Glomerular visceral epithelial cell (primary cell): Measurements from ENCODE around the gene PEAR1.

Experiments used
- DNase-seq: peaks from one replicate; pipeline ENCODE4 v3.0.0-alpha.2; 2016; ENCODE audit errors: extremely low spot score

PEAR1 gene

DNA sequence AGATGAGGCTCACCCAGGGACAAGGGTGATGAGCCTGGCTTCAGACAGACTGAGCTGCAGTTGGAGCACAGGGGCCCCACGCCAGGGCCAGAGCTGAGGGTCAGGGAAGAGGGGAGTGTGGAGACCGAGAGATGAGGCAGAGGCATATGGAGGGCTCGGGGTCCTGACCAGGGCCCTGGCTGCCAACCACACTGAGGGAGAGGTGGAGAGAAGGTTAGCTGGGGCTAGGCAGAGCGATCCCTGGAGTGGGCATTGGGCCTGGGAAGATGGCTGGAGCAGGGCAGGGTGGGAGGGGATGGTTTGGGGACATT lies 8.0 kb downstream of the PEAR1 start:
- no peak for DNase-seq

DNA sequence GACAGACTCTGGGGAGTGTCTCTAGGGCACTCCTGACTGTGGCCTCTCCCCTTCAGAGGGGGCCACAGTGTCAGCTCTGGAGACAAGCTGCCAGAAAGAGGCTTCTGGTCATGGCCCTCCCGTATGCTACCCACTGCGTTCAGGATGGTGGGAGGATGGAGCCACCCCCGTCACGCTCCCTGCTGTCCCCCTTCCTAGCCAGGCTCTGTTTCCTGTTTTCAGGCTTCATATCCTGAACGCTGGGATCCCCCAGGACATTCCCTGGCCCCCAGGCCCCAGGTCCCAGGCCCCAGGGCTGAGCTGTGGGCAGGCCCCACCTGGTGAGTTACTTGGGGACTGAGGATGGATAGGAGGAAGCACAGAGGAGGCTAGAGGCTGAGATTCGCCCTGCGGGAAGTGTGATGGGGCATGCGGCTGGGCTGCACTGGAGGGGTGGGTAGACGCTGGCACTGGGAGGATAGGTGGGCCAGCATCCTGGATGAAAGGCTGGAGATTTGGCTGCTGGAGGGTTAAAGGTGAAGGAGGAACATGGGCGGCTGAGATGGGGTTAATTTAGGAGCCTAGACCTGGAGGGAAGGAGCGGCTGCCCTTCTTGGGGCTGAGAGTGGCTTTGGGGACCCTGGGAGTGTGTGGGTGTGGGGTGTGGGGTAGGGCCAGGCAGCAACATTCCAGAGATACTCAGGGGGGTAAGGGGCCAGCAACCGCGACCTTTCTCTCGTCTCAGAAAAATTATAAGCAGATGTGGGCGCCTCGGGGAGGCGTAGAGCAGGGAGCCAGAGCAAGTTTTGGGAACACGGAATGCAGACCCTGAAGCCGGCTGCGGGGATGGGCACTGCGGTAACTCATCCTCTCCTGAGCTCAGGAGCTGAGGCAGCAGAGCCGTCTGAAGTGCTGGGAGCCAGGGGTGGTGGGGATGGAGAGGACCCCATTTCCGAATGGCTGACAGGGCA lies 8.7 kb downstream of the PEAR1 start:
- no peak for DNase-seq

DNA sequence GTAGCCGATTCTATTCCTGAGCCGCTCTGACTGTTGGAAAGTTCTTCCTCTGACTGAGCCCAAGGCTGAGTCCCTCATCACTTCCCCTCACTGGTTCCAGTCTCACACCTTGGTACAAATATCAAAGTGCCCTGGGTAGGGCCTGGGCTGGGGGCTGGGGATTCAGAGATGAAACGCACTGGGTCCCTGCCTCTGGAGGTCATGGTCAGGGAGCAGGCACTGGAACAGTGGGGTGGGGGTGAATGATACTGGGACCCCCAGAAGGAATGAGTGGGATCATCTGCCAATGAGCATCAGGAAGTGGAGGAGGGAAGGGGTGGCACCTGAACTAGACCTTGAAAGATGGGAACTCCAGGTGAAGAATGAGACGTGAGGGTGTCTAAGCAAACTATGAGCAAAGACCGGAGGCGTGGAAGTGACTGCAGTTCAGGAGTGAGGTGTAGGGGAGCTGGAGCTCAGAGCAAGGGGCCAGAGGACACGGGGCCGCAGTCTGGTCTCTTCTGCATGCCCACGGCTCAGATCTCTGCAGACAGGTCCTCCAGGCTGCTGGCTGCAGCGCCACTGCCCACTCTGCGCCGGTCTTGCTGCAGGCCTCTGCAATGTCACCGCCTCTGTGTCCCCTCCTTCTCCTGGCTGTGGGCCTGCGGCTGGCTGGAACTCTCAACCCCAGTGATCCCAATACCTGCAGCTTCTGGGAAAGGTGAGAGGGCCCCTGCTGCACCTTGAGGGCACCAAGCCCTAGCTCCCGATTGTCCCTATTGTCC lies 10.0 kb downstream of the PEAR1 start:
- no peak for DNase-seq

DNA sequence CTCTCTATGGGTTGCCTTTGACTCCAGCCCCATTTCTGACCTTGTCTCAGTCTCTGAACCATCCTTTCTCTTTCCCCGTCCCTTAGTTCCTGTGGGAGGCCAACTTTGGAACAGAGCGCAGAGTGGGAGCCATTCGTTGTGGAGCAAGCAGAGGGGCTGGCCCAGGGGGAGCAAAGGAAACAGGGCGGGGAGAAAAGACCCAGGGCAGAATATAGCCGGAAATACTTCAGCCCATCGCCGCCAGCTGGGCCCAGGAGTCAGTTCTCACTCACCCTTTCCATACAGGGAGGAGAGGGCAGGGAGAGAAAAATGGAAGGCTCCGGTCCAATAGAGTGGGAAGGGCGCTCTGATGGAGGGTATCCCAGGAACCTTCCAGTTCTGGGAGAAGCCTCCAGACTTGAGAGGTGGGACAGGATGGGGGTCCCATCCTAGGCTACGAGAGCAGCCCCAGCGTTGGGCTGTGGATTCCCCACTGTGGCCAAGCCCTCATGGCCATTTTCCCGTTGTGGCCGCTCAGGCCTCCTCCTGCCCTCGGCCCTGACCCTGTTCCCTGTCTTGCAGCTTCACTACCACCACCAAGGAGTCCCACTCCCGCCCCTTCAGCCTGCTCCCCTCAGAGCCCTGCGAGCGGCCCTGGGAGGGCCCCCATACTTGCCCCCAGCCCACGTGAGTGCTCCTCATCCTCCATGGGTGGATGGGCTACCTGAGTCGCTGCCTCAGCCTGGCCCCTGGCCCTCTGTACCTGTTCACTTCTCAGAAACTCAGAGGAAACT lies 10.9 kb downstream of the PEAR1 start:
- DNase-seq = no peak

DNA sequence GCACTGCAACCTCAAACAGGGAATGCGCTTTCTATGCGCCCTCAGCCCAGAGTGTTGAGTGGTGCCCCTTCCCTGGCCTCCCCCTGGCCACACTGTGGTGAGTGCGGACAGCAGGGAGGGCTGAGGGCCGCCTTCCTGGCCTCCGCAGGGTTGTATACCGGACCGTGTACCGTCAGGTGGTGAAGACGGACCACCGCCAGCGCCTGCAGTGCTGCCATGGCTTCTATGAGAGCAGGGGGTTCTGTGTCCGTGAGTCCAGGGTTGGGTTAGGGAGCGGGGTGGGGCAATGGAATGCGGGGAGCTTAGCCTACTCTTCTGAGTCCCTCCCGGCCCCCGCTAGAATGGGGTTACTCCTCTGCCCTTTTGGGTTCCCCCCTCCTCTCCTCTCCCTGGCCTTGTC lies 11.7 kb downstream of the PEAR1 start:
- no peak for DNase-seq

DNA sequence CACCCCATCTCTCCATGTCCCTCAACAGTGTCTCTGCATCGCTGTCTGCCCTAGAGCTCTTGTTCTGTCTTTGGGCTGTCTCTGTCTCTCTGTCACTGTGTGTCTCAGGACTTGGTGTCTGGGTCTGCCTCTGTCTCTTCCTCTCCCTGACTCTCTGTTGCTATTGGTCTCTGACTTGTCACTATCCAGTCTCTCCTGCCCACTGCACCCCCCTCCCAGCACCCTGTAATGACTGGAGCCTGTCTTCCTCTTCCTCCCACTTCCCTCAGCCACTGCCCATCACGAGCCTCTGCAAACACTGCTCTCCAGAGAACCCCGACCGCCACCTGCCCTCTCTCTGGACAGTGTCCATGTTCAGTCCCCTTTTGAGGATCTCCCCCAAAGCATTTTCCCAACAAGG lies 12.1 kb downstream of the PEAR1 start:
- DNase-seq = no peak

DNA sequence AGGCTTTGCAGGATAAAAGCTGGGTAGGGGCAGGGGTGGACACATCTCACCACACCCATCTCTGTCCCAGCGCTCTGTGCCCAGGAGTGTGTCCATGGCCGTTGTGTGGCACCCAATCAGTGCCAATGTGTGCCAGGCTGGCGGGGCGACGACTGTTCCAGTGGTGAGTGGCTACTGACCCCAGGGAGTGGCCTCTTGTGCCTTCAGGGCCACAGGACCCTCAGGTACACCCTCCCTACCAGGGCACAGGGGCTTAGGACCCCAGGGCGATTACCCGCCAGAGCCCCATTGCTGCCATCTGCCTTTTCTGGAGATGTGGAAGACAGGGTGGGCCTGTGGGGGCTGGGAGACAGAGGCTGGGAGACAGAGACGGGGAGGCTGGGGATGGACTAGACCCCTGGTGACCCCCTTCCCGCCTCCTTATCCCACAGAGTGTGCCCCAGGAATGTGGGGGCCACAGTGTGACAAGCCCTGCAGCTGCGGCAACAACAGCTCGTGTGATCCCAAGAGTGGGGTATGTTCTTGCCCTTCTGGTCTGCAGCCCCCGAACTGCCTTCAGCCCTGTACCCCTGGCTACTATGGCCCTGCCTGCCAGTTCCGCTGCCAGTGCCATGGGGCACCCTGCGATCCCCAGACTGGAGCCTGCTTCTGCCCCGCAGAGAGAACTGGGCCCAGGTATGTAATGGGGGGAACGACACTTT lies 12.8 kb downstream of the PEAR1 start:
- no peak for DNase-seq

DNA sequence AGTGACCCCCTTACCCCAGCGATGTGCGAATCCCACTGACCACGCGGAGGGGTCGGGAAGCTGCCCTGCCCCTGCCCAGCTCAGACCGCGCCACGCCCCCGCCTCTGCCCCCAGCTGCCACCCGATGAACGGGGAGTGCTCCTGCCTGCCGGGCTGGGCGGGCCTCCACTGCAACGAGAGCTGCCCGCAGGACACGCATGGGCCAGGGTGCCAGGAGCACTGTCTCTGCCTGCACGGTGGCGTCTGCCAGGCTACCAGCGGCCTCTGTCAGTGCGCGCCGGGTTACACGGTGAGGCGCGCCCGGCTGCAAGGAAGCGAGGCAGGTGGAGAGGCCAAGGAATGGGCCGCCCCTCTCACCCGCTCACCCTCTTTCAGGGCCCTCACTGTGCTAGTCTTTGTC lies 15.0 kb downstream of the PEAR1 start:
- no peak for DNase-seq

DNA sequence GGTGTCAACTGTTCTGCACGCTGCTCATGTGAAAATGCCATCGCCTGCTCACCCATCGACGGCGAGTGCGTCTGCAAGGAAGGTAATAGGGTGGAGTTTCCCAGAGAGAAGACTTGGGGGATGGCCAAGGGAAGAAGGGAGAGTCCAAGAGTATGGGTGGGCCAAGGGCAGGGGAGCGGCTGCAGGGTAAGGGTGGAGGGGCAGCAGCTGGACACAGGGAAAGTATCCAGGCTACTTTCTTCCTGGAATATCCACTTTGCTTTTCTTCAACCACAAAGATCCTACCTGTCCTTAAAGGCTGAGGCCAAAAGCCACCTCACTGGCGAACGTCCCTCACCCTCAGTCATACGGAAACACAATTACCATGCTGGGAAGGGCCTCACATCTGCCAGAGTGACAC lies 15.4 kb downstream of the PEAR1 start:
- DNase-seq = no peak

DNA sequence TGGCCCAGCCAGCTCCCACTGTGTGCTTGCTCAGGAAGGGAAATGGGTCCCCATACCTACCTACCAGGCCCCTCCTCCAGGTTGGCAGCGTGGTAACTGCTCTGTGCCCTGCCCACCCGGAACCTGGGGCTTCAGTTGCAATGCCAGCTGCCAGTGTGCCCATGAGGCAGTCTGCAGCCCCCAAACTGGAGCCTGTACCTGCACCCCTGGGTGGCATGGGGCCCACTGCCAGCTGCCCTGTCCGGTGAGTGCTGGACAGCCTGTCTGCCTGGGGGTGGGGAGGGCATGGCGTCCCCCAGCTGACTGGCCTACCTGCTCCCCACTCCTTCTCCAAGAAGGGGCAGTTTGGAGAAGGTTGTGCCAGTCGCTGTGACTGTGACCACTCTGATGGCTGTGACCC lies 16.2 kb downstream of the PEAR1 start:
- DNase-seq = no peak

DNA sequence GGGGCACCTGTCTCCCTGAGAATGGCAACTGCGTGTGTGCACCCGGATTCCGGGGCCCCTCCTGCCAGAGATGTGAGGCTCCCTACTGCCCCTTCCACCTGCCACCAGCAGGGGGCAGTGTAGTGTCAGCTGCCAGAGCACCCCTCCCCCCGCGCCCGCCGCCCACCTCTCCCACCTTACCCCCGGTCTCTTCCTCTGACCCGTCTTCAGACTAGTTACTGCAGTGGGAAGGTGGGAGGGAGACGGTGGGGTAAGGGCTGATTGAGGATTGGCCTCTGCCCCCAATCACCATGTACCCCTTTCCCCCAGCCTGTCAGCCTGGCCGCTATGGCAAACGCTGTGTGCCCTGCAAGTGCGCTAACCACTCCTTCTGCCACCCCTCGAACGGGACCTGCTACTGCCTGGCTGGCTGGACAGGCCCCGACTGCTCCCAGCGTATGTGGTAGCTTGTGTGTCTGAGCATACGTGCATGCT lies 16.8 kb downstream of the PEAR1 start:
- DNase-seq = peak; percentile 29

DNA sequence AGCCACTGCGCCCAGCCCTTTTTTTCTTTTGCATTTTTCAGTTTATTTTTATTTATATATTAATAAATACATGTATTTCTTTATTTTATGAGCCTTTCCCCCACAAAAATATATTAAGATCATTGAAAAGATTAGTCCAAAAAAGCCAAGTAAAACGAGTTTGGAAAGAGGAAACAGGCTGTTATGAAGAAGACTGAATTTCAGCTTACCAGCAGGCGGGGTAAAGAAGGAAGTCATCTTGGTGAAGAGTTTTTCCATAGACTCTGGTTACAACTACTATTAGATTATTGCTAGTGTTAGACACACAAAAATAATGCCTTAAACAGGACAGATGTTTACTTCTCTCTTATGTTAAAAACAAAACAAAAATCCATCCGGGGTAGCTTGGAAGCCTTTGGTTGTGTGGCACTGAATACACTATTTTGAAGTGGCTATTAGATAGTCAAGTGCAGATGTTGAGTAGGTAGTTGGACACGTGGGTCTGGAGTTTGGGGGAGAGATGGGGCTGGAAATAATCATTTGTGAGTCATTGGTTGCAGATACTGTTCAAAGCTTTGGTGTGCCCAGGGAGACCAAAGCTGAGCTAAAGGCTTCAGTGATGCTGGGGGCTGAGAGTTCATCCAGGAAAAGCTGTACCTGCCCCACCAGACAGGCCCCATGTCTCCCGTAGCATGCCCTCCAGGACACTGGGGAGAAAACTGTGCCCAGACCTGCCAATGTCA lies 18.2 kb downstream of the PEAR1 start:
- no peak for DNase-seq

DNA sequence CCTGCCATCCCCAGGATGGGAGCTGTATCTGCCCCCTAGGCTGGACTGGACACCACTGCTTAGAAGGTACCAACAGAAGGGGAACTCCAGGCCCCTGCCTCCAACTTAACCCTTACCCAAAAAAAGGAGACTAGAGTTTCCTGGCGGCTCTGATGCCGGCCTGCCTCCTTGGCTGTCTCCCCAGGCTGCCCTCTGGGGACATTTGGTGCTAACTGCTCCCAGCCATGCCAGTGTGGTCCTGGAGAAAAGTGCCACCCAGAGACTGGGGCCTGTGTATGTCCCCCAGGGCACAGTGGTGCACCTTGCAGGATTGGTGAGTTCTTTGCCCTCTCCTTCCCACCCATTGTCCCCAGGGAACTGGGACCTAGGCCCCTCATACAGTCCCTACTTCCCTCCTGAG lies 18.8 kb downstream of the PEAR1 start:
- DNase-seq = no peak

DNA sequence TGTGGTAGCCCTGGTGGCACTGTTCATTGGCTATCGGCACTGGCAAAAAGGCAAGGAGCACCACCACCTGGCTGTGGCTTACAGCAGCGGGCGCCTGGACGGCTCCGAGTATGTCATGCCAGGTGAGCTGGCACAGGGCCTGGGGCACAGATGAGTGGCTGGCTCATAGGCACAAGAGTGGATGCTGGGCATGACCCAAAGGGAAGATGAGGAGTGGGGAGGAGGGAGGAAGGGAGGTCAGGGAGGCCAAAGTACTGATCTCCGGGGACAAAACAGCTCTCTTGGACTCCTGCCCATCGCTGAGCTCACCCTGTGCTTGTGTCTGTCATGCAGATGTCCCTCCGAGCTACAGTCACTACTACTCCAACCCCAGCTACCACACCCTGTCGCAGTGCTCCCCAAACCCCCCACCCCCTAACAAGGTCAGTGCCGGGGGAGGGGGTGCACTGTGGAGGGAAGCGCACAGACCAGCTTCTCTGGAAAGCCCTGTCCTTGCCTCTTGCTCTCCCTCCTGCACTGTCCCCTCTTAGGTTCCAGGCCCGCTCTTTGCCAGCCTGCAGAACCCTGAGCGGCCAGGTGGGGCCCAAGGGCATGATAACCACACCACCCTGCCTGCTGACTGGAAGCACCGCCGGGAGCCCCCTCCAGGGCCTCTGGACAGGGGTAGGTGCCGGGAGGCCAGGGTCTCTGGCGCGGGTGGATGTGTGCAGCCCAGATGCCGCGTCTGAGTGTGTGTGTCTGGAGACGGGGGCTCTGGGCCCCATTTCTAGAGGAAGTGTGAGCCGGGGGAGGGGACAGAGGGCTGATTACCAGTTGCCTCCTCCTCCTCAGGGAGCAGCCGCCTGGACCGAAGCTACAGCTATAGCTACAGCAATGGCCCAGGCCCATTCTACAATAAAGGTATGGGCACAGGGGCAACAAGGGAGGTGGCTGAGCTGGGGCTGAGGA lies 19.6 kb downstream of the PEAR1 start:
- DNase-seq = no peak

DNA sequence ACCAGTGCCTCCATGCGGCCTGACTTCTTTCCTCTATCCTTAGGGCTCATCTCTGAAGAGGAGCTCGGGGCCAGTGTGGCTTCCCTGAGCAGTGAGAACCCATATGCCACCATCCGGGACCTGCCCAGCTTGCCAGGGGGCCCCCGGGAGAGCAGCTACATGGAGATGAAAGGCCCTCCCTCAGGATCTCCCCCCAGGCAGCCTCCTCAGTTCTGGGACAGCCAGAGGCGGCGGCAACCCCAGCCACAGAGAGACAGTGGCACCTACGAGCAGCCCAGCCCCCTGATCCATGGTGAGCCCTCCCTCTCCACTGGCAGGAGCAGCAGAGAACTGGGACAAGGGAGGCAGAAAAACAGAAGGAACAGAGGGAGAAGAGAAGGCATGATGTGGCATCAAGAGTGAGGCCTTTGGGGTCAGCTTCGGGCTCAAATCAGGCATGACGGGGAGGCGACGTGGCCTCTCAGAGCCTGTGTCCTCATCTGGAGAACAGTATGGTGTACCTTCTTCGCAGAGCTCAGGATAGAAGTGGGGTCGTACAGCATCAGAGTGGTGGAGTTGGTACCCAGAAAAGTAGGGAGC lies 20.4 kb downstream of the PEAR1 start:
- no peak for DNase-seq

DNA sequence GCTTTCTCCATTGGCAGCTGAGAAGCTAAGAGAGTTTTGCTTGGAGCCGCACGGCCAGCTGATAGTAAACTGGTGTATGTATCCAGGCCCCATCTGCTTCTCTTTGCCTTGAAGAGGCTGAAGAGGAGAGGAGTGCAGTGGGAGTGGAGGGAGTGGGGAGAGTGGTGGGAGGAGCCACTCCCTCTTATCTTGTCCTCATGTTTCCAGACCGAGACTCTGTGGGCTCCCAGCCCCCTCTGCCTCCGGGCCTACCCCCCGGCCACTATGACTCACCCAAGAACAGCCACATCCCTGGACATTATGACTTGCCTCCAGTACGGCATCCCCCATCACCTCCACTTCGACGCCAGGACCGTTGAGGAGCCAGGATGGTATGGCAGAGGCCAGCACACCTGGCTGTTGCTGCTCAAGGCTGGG lies 20.9 kb downstream of the PEAR1 start:
- peak; percentile 57 for DNase-seq

DNA sequence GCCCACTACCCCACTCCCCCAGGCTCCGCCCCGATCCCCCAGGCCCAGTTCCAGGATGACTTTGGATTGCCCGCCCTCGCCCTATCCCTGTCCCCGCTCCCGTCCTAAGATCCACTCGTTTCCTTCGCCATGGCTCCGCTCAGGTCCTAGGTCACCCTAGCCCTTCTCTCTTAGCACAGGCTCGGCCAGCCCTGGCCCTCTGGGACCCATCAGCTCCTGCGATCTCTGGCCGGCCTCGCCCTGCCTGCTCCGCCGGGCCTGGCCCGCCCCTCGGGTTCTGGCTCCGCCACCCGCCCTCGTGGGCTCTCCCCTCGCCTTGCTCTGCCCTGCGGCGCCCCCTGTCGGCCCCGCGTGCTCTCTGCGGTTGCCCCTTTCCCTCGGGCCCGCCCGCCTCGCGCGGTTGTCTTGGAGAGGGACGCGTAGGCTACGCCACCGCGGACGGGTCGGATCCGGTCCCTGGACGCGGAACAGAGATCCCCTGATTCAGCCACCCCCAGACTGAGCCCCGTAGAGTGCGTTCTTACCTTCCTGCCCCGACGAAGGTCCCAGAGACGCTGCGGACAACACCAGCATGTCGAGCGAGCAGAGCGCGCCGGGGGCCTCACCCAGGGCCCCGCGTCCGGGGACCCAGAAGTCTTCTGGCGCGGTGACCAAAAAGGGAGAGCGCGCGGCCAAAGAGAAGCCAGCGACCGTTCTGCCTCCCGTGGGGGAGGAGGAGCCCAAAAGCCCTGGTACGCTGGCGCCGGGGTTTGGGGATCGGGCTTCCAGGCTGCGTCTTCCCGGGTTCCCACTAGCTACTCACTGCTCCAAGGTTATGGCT lies 26.9 kb downstream of the PEAR1 start, which contains the start of gene LRRC71:
TSS of gene LRRC71 (plus strand) at position 400 of the 820 bp plus-strand sequence. CDS start at position 572, 172 bp downstream.
- peak; percentile 78 for DNase-seq

DNA sequence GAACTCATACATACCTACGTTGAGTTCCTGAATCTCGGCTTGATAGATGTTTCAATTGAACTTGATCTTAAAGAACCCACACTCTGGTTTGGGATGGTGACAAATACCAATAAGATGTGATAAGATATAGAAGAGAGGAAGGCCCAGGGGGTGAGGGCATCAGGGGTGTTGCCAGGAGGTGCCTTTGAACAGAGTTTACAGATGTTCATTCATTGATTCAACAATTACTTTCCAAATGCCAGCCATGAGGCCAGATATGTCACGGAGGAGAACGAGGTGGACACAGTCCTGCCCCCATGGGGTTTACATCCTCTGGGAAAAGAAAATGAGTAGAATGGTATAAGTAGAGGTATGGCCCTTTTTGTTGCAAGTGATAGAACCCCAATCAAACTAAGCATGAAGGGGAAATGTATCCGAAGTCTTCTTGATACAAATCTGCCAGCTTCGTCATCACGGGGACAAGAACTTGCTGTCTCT lies 27.6 kb downstream of the PEAR1 start:
- DNase-seq = no peak
